ENCODE results near the gene FCN2. TPM values are rescaled to one million over a fixed set of nuclear protein-coding genes. Genes with fewer than 3 reads are reported as not detected.

FCN2 gene
- total and polyA plus RNA-seq, 9 of the 15 experiments (the other 6 are each of a cell fraction or from before 2014, with no cell fraction given), result not detected

DNA sequence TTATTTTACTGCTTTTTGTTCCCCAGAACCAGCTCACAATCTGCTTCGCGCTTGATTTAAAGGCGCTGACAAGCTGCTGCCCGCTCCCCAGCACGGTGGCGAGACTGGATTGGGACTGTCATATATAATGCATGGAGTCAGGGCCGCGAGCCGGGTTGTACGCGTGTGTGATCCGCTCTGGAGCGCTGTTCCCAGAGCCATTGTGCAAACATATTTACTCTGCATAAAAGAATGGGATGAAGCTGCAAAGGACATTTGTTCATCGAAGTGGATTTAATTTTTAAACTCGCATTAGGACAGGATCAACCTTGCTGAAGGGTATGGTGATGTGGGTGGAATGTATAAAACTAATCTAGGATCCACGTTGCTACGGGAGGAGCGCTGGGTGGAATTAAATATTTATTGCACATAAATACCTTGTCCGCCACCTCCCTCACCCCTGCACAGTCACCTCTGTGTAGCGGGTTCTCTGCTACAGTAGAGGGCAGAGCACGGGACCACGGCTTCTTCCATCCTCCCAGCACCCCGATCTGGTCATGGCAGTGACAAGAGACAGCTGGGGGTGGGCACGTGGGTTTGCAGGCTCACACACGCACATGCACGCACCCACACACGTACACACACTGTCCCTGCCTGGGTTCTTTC lies 55.2 kb downstream of the FCN2 start:
- no peak for FAIRE-seq
- no peaks in the 10 kb centered on the region for H3K4me1 ChIP-seq (replicated peaks in 1 of 2; ENCODE audit: control insufficient read depth in 2 of 2, insufficient read depth in 2 of 2, low read length in 2 of 2)
- CTCF ChIA-PET (ENCODE audit: low intra/inter-chr PET ratio), result no interaction called here

More for the DNA sequence above, 55.2 kb downstream of the FCN2 start:
- Histone ChIP-seq H3K4me2 (ENCODE audit: insufficient read depth, low read length) (no peak overlapping the region), H3K4me3 (no peak overlapping the region), H3K36me3 (ENCODE audit: control insufficient read depth, insufficient read depth, low read length) (no peaks in the 10 kb centered on the region), H3K27ac (ENCODE audit: extremely low read depth, low read depth, low read length) (no peak overlapping the region), H3K9me1 (ENCODE audit: control insufficient read depth, insufficient read depth, low read length) (no peaks in the 10 kb centered on the region), H4K20me1 (replicated peaks; ENCODE audit: control insufficient read depth, insufficient read depth, low read length) (peaks cover 18% of the 10 kb centered on the region), H3K27me3 (ENCODE audit: control insufficient read depth in 2 of 2, insufficient read depth in 2 of 2, low read length in 2 of 2) (peaks cover 9 to 79% of the 10 kb centered on the region in 2 experiments), H3K9me3 (replicated peaks; ENCODE audit: control insufficient read depth, insufficient read depth, low read depth, low read length) (no peaks in the 10 kb centered on the region), H3K79me2 (ENCODE audit: control insufficient read depth, insufficient read depth, low read length) (no peaks in the 10 kb centered on the region), H3K9ac (ENCODE audit: insufficient read depth in 1 of 2, low read depth in 2 of 2, low read length in 2 of 2) (no peak overlapping the region), H2AFZ (ENCODE audit: low read depth, low read length) (no peak overlapping the region)
- in situ Hi-C loops (cut with MboI) (no loop called here), intact Hi-C loops (cut with micrococcal nuclease) (no loop called here)
- POLR2A ChIA-PET, result interaction anchor here (0.5 kb wide), 1 partner anchor 9 kb away, joined by 4 read pairs; no protein-coding TSS in a partner anchor
- TF ChIP-seq ZNF324 (CRISPR knock-in tag; IDR thresholded peaks at IDR 0.05) (no peak), ZNF583 (CRISPR knock-in tag; IDR thresholded peaks at IDR 0.05) (no peak), ADNP (tag; IDR thresholded peaks at IDR 0.05) (no peak), ZNF431 (CRISPR knock-in tag; IDR thresholded peaks at IDR 0.05) (no peak), ELF4 (CRISPR knock-in tag; IDR thresholded peaks at IDR 0.05) (no peak), CXXC5 (CRISPR knock-in tag; IDR thresholded peaks at IDR 0.05) (no peak), ATF7 (IDR thresholded peaks at IDR 0.05) (no peak), STAT5B (CRISPR knock-in tag; IDR thresholded peaks at IDR 0.05) (no peak), ZBTB8A (IDR thresholded peaks at IDR 0.05; ENCODE audit: partially characterized antibody) (no peak), HMG20A (CRISPR knock-in tag; conservative IDR thresholded peaks at IDR 0.05) (no peak), NFIX (CRISPR knock-in tag; IDR thresholded peaks at IDR 0.05; ENCODE audit: low read depth) (no peak), FIP1L1 (IDR thresholded peaks at IDR 0.05; ENCODE audit: low read depth, low read length, poor library complexity, severe bottlenecking) (no peak)
- TF ChIP-seq, protein P1, sequence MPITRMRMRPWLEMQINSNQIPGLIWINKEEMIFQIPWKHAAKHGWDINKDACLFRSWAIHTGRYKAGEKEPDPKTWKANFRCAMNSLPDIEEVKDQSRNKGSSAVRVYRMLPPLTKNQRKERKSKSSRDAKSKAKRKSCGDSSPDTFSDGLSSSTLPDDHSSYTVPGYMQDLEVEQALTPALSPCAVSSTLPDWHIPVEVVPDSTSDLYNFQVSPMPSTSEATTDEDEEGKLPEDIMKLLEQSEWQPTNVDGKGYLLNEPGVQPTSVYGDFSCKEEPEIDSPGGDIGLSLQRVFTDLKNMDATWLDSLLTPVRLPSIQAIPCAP (CRISPR knock-in tag; IDR thresholded peaks at IDR 0.05; ENCODE audit: borderline replicate concordance), result no peak
- TF ChIP-seq, protein P2, sequence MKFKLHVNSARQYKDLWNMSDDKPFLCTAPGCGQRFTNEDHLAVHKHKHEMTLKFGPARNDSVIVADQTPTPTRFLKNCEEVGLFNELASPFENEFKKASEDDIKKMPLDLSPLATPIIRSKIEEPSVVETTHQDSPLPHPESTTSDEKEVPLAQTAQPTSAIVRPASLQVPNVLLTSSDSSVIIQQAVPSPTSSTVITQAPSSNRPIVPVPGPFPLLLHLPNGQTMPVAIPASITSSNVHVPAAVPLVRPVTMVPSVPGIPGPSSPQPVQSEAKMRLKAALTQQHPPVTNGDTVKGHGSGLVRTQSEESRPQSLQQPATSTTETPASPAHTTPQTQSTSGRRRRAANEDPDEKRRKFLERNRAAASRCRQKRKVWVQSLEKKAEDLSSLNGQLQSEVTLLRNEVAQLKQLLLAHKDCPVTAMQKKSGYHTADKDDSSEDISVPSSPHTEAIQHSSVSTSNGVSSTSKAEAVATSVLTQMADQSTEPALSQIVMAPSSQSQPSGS (CRISPR knock-in tag; IDR thresholded peaks at IDR 0.05), result no peak
- TF ChIP-seq, protein P3, sequence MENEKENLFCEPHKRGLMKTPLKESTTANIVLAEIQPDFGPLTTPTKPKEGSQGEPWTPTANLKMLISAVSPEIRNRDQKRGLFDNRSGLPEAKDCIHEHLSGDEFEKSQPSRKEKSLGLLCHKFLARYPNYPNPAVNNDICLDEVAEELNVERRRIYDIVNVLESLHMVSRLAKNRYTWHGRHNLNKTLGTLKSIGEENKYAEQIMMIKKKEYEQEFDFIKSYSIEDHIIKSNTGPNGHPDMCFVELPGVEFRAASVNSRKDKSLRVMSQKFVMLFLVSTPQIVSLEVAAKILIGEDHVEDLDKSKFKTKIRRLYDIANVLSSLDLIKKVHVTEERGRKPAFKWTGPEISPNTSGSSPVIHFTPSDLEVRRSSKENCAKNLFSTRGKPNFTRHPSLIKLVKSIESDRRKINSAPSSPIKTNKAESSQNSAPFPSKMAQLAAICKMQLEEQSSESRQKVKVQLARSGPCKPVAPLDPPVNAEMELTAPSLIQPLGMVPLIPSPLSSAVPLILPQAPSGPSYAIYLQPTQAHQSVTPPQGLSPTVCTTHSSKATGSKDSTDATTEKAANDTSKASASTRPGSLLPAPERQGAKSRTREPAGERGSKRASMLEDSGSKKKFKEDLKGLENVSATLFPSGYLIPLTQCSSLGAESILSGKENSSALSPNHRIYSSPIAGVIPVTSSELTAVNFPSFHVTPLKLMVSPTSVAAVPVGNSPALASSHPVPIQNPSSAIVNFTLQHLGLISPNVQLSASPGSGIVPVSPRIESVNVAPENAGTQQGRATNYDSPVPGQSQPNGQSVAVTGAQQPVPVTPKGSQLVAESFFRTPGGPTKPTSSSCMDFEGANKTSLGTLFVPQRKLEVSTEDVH (IDR thresholded peaks at IDR 0.05; ENCODE audit: low read depth, partially characterized antibody), result no peak
- TF ChIP-seq, protein P4, sequence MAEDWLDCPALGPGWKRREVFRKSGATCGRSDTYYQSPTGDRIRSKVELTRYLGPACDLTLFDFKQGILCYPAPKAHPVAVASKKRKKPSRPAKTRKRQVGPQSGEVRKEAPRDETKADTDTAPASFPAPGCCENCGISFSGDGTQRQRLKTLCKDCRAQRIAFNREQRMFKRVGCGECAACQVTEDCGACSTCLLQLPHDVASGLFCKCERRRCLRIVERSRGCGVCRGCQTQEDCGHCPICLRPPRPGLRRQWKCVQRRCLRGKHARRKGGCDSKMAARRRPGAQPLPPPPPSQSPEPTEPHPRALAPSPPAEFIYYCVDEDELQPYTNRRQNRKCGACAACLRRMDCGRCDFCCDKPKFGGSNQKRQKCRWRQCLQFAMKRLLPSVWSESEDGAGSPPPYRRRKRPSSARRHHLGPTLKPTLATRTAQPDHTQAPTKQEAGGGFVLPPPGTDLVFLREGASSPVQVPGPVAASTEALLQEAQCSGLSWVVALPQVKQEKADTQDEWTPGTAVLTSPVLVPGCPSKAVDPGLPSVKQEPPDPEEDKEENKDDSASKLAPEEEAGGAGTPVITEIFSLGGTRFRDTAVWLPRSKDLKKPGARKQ (CRISPR knock-in tag; IDR thresholded peaks at IDR 0.05), result no peak
- no peak for ATAC-seq
- DNase-seq (ENCODE audit: extremely low read depth in 1 of 4, low spot score in 3 of 4), result no peak
- 0% methylated on average over 26 of the region's 27 CpGs for WGBS (ENCODE audit: insufficient coverage, low coverage, missing lambda C conversion rate)
- no TSS peak for BruUV-seq (replicated peaks)

Data from K562 (cell line).